Activated T-cell treated with anti-CD3 and anti-CD28 coated beads, Interleukin-2, amount 50 U/mL, for 1 hour (primary cell): ENCODE data around the gene C4orf50.
"Not testable (repeated sequence)": the region's sequence is repeated elsewhere in the genome, so short reads cannot be mapped to it uniquely, and the experiment has no call there.

Experiments used
- DNase-seq: peaks from one replicate; pipeline ENCODE4 v3.0.0-alpha.2; 2020

Gene C4orf50

DNA sequence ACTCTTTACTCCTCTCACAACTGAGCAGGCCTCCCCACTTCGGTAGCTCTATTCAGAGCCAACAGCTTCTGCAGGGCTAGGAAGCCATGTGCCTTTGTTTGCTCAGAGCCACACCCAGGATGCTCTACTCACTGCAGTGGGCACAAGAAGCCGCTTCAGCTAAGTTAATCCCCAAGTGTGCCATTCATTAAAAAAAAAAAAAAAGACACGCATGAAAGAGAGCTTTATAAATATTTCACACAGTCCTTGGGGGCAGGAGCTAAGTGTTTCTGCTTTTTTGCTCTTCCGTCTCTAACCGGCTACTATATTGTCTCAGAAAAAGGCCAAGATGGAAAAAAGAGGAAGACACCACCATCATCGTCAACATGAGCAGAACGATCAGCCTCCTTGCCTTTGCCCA lies 133.4 kb downstream of the C4orf50 start:
- no peak for DNase-seq

- DNase-seq, result no peak
Measured at GRCh38 chr4:5883916-5884315, 134.3 kb downstream of the C4orf50 start.

- no peak for DNase-seq
Measured at GRCh38 chr4:5882947-5883346, 135.3 kb downstream of the C4orf50 start.

GRCh38 chr4:5881340-5881739 lies 136.9 kb downstream of the C4orf50 start:
- DNase-seq, result no peak

DNA sequence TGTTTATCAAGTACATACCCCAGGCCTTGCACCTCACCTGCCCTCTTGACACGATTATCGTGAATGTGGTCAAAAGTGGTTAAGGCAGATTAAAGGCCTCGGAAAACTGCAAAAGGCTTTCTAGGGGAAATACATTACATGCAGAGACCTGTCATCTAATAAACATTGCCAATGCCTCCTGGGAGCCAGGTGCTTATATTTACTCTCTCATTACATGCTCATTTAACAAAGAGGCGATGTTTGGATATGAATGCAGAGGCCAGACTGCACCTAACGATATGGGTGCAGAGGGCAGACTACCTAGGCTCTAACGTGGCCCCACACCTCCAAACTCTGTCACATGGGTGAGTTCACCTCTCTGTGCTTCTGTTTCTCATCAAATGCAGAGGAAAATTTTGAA lies 139.9 kb downstream of the C4orf50 start:
- no peak for DNase-seq

DNA sequence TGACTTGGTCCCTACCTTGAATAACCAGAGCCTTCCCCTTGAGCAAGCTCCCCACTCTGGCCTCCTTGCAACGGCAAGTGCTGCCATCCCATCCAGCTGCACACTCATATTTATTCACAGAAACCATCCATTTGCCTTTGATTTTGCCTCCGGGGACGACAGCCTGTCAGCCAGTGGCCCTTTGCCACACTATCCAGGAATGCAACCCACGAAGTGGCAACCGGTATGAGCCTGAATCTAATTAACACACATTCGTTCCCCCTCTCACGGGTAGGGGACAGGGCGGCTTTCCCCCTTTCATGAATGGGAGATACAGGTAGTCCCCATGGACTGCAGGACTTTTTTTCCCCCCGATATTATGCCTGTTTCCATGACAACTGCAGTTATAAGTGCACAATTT lies 140.8 kb downstream of the C4orf50 start:
- DNase-seq, result no peak

GRCh38 chr4:5874811-5875449 lies 143.3 kb downstream of the C4orf50 start:
- DNase-seq, result no peak

- DNase-seq, result no peak
Measured at GRCh38 chr4:5870701-5871100, 147.5 kb downstream of the C4orf50 start.

GRCh38 chr4:5869966-5870619 lies 148.1 kb downstream of the C4orf50 start:
- DNase-seq, result no peak

GRCh38 chr4:5867866-5868265 lies 150.4 kb downstream of the C4orf50 start:
- no peak for DNase-seq

DNA sequence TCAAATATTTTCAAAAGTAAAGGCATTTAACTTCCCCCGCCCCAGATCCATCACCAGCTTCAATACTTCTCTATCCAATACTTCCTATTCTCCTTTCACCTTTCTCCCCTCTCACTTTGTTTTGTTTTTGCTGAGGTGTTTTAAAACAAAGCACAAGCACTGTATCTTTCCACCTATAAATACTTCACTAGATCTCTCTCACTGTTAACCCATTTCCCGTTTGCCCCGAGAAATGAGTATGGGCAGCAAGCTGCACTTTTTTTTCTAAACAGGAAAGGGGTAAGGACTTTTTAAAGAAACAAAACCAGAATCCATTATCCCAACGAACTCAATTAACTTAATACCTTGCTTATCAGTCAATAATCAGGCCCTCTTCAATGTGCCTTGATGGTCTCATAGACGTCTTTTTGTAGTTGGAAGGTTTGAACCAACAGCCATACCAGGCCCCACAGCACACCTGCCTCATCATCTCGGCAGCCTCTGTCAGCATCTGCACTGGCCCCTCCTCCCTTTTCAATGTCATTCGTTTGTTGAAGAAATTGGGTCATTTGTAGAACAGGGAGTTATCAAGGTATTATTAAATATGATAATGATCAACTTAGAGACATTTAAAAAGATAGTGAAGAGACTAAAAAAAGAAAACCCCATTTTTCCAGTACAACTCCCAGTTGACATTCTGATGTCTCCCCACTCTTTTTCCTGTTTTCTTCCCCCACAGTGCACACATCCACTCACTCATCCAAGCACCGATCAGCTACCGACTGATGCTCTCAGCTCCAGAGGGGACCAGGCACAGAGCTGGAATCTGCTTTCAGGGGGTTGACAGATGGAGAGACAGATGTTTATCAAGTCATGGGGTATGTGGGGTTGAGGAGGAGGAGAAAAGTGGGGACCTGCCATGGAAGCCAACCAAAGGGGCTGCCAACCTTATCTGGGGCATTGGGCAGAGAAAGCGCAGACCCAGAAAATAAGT lies 151.1 kb downstream of the C4orf50 start:
- no peak for DNase-seq

DNA sequence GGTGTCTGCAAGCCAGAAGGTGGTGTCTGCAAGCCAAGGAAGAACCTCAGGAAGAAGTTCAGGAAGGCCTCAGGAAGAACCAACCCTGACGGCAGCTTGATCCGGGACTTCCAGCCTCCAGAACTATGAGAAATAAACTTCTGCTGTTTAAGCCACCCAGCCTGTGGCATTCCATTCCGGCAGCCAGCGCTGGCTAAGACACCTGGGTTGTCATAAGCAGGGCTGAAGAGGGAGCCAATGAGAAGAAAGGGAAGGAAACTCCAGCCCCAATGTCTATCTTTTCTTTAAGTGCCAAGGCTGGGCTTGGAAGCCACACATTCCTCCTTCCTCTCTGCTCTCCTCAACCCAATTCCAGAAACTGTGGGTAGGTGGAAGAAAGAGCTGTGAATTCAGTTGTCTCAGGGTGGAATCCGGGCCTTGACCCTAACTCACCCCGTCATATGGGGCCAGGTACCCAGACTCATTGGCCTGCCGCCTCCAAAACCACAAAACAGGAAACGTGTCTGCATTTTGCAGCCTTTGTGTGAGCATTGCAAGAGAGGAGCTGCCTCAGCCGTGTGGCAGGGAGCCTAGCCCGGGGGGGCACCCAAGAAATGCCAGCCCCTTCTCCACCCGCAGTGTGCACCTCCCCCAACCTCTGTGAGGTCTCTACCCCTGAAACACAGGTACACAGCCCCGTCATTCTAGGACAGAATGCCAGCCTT lies 152.2 kb downstream of the C4orf50 start:
- DNase-seq, result no peak

DNA sequence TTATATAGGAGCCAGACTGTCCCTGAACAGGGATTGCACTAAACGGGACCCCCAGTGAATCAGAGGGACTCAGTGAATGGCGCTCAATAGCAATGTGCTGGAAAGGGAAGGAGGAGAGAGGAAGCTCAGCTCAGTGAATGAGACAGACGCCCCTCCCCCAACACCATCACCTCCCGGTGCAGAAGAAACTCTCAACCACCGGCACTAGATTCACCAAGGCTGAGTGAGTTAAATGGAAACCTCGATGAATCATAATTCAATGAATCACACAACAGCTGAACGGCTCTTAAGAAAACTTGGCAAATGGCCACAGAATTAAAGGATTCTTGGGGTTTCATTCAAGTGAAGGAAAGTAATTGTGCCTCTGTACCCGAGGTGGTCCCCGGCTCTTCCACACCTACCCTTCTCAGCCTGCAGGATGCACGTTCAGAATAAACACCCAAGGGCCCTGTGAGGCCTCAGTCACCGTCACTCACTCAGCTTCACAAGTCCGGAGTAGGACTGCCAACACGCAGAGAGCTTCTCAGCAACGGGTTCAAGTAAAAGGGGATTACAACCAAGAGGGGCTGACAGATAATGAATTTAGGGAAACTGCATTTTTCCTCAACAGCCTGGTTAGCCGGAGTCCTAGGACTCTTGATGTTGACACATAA lies 154.6 kb downstream of the C4orf50 start:
- DNase-seq, result no peak

- no peak for DNase-seq
Measured at GRCh38 chr4:5858020-5858769, 160.0 kb downstream of the C4orf50 start.

DNA sequence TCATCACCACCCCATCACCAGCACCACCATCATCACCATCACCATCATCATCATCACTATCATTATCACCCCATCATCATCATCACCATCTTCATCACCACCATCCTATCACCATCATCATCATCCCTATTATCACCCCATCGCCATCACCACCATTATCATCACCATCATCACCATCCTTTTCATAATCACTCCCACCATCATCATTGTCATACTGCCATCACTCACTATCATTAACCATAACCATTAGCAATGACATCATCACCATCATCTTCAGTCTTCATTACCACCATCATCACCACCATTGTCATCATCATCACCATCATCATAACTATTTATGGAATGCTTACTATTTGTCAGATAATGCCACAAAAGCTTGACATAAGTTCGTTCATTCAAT lies 161.0 kb downstream of the C4orf50 start:
- no peak for DNase-seq

DNA sequence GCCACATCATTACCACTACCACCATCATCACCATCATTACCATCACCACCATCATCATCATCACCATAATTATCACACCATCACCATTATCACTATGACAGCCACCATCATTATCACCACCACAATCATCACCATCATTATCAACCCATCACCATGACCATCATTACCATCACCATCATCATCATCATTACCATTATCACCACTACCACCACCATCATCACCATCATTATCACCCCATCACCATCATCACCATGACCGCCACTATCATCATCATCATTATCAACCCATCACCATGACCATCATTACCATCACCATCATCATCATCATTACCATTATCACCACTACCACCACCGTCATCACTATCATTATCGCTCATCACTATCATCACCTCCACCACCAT lies 161.9 kb downstream of the C4orf50 start:
- not testable (repeated sequence) for DNase-seq

- DNase-seq, result no peak
Measured at GRCh38 chr4:5854929-5855328, 163.3 kb downstream of the C4orf50 start.

- no peak for DNase-seq
Measured at GRCh38 chr4:5852523-5853202, 165.6 kb downstream of the C4orf50 start.

DNA sequence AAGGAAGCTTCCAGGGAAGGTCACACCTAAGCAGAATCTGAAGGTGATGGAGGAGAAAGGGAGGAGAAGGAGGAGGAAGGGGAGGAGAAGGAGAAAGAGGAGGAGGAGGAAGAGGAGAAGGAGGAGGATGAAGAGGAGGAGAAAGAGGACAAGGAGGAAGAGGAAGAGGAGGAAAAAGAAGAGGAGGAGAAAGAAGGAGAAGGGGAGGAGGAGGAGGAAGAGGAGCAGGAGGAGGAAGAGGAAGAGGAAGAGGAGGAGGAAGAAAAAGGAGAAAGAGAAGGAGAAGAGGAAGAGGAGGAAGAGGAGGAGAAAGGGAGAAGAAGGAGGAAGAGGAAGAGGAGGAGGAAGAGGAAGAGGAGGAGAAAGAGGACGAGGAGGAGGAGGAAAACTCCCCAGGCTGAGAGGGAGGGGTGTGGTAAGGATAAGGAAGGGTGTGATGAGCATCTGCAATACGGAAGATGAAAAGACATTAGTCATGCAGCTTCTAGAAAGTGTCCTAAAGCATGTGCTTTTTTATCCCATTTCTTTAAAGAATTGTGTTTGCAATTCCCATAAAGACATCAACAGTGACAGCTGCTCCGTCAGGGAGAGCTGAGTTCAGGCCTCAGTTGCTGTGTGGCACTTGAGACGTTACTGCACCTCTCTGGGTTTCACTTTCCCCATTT lies 166.5 kb downstream of the C4orf50 start:
- DNase-seq, result no peak
